Measurements from ENCODE around the gene WBP1. TPM values are rescaled to one million over a fixed set of nuclear protein-coding genes. Genes with fewer than 3 reads are reported as not detected.
A peak's percentile ranks its signal among the peaks of the same experiment; 100 is the strongest.

WBP1 gene
- total RNA-seq, 1 experiment from 2014 or later = 45.7 TPM

DNA sequence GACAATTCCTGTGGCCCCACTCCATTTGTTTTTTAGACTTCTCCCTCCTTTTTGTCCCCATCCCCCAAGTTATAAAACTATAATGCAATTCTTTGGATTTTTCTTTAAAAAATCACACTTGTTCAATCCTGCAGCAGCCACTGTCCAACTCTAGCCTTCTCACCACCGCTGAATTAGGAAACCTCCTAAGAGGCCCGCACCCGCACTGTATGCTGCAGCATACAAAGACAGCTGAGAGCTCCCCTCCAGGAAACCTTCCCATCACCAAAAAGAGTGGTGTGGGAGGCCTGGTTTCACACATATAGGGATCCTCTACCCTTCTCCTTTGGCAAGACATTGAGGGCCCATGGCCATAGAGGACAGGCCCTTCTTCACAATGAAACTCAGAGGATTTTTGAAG lies 46.4 kb downstream of the WBP1 start:
- no peak overlapping the region for H3K27ac Mint-ChIP-seq (ENCODE audit: low read depth, unreplicated experiment)
- BruUV-seq (replicated peaks) = no TSS peak
- POLR2A ChIA-PET = interaction anchor here (0.6 to 8.6 kb wide), 3 partner anchors 25 to 327 kb away, joined by 3 to 135 read pairs (median 3); partner anchors contain the start of genes AUP1, DQX1 and HTRA2

GRCh38 chr2:74505448-74506246 lies 47.4 kb downstream of the WBP1 start:
- TF ChIP-seq, protein P1, sequence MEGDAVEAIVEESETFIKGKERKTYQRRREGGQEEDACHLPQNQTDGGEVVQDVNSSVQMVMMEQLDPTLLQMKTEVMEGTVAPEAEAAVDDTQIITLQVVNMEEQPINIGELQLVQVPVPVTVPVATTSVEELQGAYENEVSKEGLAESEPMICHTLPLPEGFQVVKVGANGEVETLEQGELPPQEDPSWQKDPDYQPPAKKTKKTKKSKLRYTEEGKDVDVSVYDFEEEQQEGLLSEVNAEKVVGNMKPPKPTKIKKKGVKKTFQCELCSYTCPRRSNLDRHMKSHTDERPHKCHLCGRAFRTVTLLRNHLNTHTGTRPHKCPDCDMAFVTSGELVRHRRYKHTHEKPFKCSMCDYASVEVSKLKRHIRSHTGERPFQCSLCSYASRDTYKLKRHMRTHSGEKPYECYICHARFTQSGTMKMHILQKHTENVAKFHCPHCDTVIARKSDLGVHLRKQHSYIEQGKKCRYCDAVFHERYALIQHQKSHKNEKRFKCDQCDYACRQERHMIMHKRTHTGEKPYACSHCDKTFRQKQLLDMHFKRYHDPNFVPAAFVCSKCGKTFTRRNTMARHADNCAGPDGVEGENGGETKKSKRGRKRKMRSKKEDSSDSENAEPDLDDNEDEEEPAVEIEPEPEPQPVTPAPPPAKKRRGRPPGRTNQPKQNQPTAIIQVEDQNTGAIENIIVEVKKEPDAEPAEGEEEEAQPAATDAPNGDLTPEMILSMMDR (IDR thresholded peaks at IDR 0.05; ENCODE audit: unreplicated experiment) = no peak
- ChIA-PET CTCF (interaction anchor here (0.6 to 3.5 kb wide), 7 partner anchors 15 to 1049 kb away, joined by 3 to 18 read pairs (median 4); partner anchors contain the start of genes CCDC142 and TTC31), POLR2A (interaction anchor here (0.6 to 8.6 kb wide), 7 partner anchors 13 to 326 kb away, joined by 3 to 135 read pairs (median 6); partner anchors contain the start of genes AUP1, DQX1, HTRA2 and RTKN)
- intact Hi-C loops (cut with micrococcal nuclease) = no loop called here
- Mint-ChIP-seq H3K4me1 (ENCODE audit: insufficient read depth, unreplicated experiment) (peaks cover 28% of the 10 kb centered on the region), H3K36me3 (ENCODE audit: insufficient read depth, unreplicated experiment) (peaks cover 46% of the 10 kb centered on the region), H3K4me3 (ENCODE audit: unreplicated experiment) (peak overlapping the region; percentile 88), H3K27ac (ENCODE audit: low read depth, unreplicated experiment) (no peak overlapping the region), H3K27me3 (ENCODE audit: insufficient read depth, unreplicated experiment) (no peaks in the 10 kb centered on the region), H3K9me3 (ENCODE audit: unreplicated experiment) (no peaks in the 10 kb centered on the region)
- no TSS peak for BruUV-seq (replicated peaks)
- no peak for DNase-seq (ENCODE audit: unreplicated experiment)

More for the DNA sequence above, 46.4 kb downstream of the WBP1 start:
- no peaks in the 10 kb centered on the region for H3K27me3 Mint-ChIP-seq (ENCODE audit: insufficient read depth, unreplicated experiment)
- peak overlapping the region; percentile 88 for H3K4me3 Mint-ChIP-seq (ENCODE audit: unreplicated experiment)
- CTCF ChIA-PET = interaction anchor here (1.0 to 4.5 kb wide), 2 partner anchors 21 to 83 kb away, joined by 4 to 22 read pairs; no protein-coding TSS in a partner anchor
- TF ChIP-seq, protein P1 (IDR thresholded peaks at IDR 0.05; ENCODE audit: unreplicated experiment) = no peak
- intact Hi-C loops (cut with micrococcal nuclease) = no loop called here
- DNase-seq (ENCODE audit: unreplicated experiment) = no peak
- H3K4me1 Mint-ChIP-seq (ENCODE audit: insufficient read depth, unreplicated experiment) = peaks cover 28% of the 10 kb centered on the region
- no peaks in the 10 kb centered on the region for H3K9me3 Mint-ChIP-seq (ENCODE audit: unreplicated experiment)
- H3K36me3 Mint-ChIP-seq (ENCODE audit: insufficient read depth, unreplicated experiment) = peaks cover 52% of the 10 kb centered on the region

DNA sequence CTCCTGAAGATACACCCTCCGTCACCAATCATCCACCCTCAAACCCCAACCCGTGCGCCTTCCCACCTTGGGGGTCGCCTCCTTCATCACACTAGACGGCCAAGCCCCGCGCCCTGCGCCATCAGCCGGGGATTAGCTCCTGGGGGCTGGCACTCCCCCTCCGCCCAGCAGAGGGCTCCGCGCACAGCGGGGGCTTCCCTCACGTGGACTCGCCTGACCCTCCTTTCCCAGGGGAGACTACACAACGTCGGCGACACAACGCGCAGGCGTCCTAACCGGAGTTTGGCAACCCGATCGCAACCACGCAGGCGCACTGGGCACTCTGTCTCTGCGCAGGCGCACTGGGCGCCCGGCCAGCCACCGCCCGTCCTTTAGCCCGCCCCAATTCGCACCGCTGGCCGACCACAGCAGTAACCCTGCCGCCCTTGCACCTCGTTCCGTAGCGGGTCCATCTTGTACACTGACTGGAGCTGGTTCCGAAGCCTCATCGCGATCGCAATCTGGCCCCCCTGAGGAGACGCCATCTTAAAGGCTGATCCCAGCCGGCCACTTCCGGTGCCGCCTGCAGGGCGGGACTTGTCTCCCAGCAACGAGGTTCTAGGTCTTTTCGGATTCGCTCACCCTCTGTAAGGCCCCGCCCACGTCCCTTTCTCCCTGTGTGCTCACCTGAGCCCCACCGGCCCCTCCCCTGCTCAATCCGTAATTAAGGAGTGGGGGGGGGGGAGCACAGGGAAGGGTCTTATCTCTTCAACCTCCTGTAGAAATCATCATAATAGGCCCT lies 49.1 kb downstream of the WBP1 start, which contains the start of gene PCGF1:
Gene PCGF1 (minus strand): TSS at position 551 of the 781 bp plus-strand sequence. CDS start 27 bp downstream, at position 524.
- H3K4me3 Mint-ChIP-seq (ENCODE audit: unreplicated experiment) = peak within 1 kb of the TSS; percentile 88
- TF ChIP-seq, protein P1 (IDR thresholded peaks at IDR 0.05; ENCODE audit: unreplicated experiment) = no peak

More for the DNA sequence above, 49.1 kb downstream of the WBP1 start, which contains the start of gene PCGF1:
- Mint-ChIP-seq H3K36me3 (ENCODE audit: insufficient read depth, unreplicated experiment) (peaks cover 46% of the 10 kb centered on the region), H3K4me1 (ENCODE audit: insufficient read depth, unreplicated experiment) (peaks cover 28% of the 10 kb centered on the region), H3K9me3 (ENCODE audit: unreplicated experiment) (no peaks in the 10 kb centered on the region), H3K27me3 (ENCODE audit: insufficient read depth, unreplicated experiment) (no peaks in the 10 kb centered on the region), H3K27ac (ENCODE audit: low read depth, unreplicated experiment) (peak within 1 kb of the TSS; percentile 98)
- intact Hi-C loops (cut with micrococcal nuclease) = loop anchor here (1.0 kb wide), 2 partner anchors 22 to 80 kb away; partner anchors contain the start of genes AUP1 and HTRA2
- no TSS peak for BruUV-seq (replicated peaks)
- DNase-seq (ENCODE audit: unreplicated experiment) = peak; percentile 98
- CTCF ChIA-PET = interaction anchor here (1.1 to 3.5 kb wide), 5 partner anchors 13 to 79 kb away, joined by 4 to 18 read pairs (median 5); partner anchors contain the start of genes CCDC142 and TTC31
- POLR2A ChIA-PET = interaction anchor here (0.6 to 8.6 kb wide), 19 partner anchors 9 to 1264 kb away, joined by 3 to 135 read pairs (median 4); partner anchors contain the start of genes AUP1, CCDC142, DQX1 and HTRA2
